Calu3 (cell line): ENCODE data around the gene SMC6. TPM values are rescaled to one million over a fixed set of nuclear protein-coding genes. Genes with fewer than 3 reads are reported as not detected.

Source experiments
- BruUV-seq: library from RNA; stranded (reverse); fragments of 400-500 nt; replicated peaks from 2 replicates; lab custom pipeline; 2021; lab: Mats Ljungman, UMichigan
- CTCF ChIA-PET: fragments of 300-600 bp; sonication (Branson Sonifier 250); formaldehyde crosslinking; loops from one replicate; lab custom pipeline; 2022; ENCODE audit warnings: antibody characterized with exemption; lab: Charles Lee
- DNase-seq: peaks from one replicate; pipeline ENCODE4 v3.0.0; 2022
- H3K27ac Mint-ChIP-seq: one replicate; pipeline ENCODE4 v1.8.0; 2022; ENCODE audit warnings: mixed read lengths; ENCODE audit not compliant: unreplicated experiment
- H3K27me3 Mint-ChIP-seq: one replicate; pipeline ENCODE4 v1.8.0; 2022; ENCODE audit warnings: mixed read lengths; ENCODE audit not compliant: unreplicated experiment
- H3K36me3 Mint-ChIP-seq: one replicate; pipeline ENCODE4 v1.8.0; 2022; ENCODE audit warnings: mild to moderate bottlenecking, moderate library complexity, mixed read lengths; ENCODE audit not compliant: insufficient read depth, unreplicated experiment
- H3K4me1 Mint-ChIP-seq: one replicate; pipeline ENCODE4 v1.8.0; 2022; ENCODE audit warnings: mild to moderate bottlenecking, low read depth, mixed read lengths; ENCODE audit not compliant: unreplicated experiment
- H3K4me3 Mint-ChIP-seq: one replicate; pipeline ENCODE4 v1.8.0; 2022; ENCODE audit warnings: mild to moderate bottlenecking, low read depth, moderate library complexity, mixed read lengths; ENCODE audit not compliant: unreplicated experiment
- H3K9me3 Mint-ChIP-seq: one replicate; pipeline ENCODE4 v1.8.0; 2022; ENCODE audit warnings: low read depth, mixed read lengths; ENCODE audit not compliant: unreplicated experiment
- intact Hi-C: fragments of 100-400 bp; cut with micrococcal nuclease; formaldehyde crosslinking; loops from one replicate; pipeline ENCODE4 v1.10.0; 2022; ENCODE audit not compliant: unreplicated experiment
- total RNA-seq: library from RNA; stranded (reverse); gene quantifications from 2 replicates; pipeline ENCODE4 v1.2.3, GENCODE V29; 2022
- TF ChIP-seq, protein P1 (sequence below): fragments of 200-600 bp; IDR thresholded peaks from one replicate; pipeline ENCODE4 v1.8.0; 2022; ENCODE audit warnings: antibody characterized with exemption; ENCODE audit not compliant: unreplicated experiment

SMC6 gene
- total RNA-seq, 1 experiment from 2014 or later = 31.6 TPM

DNA sequence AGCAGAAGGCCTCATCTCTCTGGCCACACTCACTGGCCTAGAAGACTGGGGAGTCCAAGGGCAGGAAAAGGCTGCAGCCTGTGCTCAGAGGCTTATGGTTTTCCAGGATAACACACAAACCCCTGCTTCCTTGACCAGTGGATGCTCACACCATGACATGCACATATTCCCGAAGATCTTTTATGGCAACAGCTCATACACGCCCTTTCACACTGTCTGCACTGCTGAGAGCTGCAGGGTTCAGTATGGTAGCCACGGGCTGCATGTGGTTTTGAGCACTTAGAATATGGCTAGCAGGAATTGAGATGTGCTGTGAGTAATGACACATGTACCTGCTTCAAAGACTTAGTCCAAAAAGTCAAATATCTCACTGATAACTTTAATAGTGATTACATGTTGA is 117.4 kb downstream of the SMC6 start:
- BruUV-seq = no TSS peak
- TF ChIP-seq, protein P1, sequence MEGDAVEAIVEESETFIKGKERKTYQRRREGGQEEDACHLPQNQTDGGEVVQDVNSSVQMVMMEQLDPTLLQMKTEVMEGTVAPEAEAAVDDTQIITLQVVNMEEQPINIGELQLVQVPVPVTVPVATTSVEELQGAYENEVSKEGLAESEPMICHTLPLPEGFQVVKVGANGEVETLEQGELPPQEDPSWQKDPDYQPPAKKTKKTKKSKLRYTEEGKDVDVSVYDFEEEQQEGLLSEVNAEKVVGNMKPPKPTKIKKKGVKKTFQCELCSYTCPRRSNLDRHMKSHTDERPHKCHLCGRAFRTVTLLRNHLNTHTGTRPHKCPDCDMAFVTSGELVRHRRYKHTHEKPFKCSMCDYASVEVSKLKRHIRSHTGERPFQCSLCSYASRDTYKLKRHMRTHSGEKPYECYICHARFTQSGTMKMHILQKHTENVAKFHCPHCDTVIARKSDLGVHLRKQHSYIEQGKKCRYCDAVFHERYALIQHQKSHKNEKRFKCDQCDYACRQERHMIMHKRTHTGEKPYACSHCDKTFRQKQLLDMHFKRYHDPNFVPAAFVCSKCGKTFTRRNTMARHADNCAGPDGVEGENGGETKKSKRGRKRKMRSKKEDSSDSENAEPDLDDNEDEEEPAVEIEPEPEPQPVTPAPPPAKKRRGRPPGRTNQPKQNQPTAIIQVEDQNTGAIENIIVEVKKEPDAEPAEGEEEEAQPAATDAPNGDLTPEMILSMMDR = no peak
- H3K4me3 Mint-ChIP-seq = no peak overlapping the region
- CTCF ChIA-PET = no interaction called here
- H3K27ac Mint-ChIP-seq = no peak overlapping the region
- H3K4me1 Mint-ChIP-seq = no peaks in the 10 kb centered on the region
- no peaks in the 10 kb centered on the region for H3K27me3 Mint-ChIP-seq
- intact Hi-C loops = no loop called here
- no peaks in the 10 kb centered on the region for H3K9me3 Mint-ChIP-seq
- no peak for DNase-seq
- H3K36me3 Mint-ChIP-seq = no peaks in the 10 kb centered on the region

DNA sequence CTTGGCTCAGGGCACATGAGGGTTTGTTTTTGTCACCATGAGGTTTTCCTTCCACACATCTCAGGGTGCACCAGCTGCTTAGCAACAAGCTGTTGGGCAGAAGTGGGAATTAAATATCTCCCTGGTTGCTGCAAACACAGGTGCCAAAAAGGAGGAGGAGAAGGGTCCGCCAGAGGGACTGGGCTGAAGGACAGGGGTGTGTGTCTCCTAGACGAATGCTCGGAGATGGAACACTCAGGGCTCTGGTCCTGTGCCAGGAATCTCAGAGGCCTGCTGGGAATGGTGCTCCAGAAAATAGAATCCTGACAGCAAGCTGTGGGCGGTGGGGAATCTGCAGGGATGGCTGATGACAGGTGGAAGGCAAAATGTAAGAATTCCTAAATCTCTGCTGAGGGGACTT is 118.6 kb downstream of the SMC6 start:
- H3K4me3 Mint-ChIP-seq = no peak overlapping the region
- H3K36me3 Mint-ChIP-seq = no peaks in the 10 kb centered on the region
- no TSS peak for BruUV-seq
- TF ChIP-seq, protein P1 = no peak
- no peaks in the 10 kb centered on the region for H3K4me1 Mint-ChIP-seq
- CTCF ChIA-PET = interaction anchor here (0.8 kb wide), 1 partner anchor 477 kb away, joined by 6 read pairs; no protein-coding TSS in a partner anchor
- no peaks in the 10 kb centered on the region for H3K9me3 Mint-ChIP-seq
- no peak overlapping the region for H3K27ac Mint-ChIP-seq
- intact Hi-C loops = no loop called here
- H3K27me3 Mint-ChIP-seq = no peaks in the 10 kb centered on the region
- DNase-seq = no peak

DNA sequence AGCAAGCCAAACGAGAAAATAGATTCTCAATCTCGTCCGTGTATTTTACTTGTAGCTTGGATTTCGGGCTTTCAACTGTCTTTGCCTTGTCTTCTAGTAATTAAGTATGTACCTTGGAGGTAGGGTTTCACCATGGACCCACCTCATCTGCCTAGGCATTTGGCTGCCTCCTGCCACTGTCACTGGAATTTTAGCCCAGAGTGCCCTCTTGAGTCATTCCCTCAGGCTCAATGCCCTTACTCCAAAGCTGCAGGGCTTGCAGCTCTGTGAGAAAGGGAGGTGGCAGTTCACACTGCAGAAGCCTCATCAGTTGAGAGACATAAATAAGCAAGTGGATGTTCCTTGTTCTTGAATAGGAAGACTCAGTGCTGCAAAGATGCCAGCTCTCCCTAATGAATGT is 123.5 kb downstream of the SMC6 start:
- CTCF ChIA-PET = no interaction called here
- Mint-ChIP-seq H3K4me1 (no peaks in the 10 kb centered on the region), H3K27ac (no peak overlapping the region), H3K36me3 (no peaks in the 10 kb centered on the region), H3K4me3 (no peak overlapping the region), H3K9me3 (peaks cover 5% of the 10 kb centered on the region), H3K27me3 (no peaks in the 10 kb centered on the region)
- no TSS peak for BruUV-seq
- intact Hi-C loops = no loop called here
- DNase-seq = no peak
- TF ChIP-seq, protein P1 = no peak

DNA sequence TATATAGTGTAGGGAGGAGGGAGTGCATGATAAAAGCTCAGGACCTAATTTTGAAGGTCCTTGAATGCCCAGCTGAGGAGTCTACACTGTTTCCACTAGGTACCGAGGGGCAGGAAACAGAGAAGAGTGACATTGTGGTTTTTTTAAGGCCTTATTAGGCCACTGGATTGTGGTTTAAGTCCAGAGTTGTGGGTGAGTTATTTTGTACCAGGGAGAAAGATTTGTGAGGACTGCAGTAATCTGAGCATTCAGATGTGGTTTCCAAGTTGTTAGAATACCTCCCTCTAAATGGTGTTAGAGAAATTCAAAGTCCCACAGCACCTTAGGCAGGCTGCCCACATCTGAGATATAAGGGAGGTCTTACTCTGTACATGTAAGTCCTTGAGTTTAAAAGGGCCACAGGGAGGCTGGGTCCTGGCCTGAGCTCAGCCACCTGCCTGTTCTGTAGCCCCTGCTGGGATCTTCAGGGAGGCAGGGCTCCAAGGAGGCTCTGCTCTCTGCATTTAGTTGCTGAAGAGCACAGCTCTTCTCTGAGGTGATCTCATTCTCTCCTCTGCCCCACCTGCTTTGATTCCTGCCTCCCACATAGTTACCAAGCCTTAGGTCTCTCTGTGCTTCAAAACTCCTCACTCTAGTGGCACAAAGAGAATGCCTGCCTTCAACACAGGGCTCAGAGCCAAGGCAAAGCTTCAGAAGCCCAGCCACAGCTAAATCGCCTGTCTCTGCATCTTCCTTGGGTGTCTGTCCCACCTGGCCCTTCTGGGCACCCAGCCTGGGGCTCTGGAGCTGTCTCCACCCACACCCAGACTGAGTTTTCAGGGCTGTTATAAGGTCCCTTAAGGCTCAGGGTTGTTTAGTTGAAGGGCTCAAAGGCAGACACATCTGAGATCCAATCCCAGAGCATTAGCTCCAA is 125.0 kb downstream of the SMC6 start:
- Mint-ChIP-seq H3K27ac (no peak overlapping the region), H3K36me3 (no peaks in the 10 kb centered on the region), H3K4me3 (no peak overlapping the region), H3K27me3 (no peaks in the 10 kb centered on the region), H3K4me1 (no peaks in the 10 kb centered on the region), H3K9me3 (peaks cover 5% of the 10 kb centered on the region)
- no TSS peak for BruUV-seq
- DNase-seq = no peak
- CTCF ChIA-PET = no interaction called here
- intact Hi-C loops = no loop called here
- TF ChIP-seq, protein P1 = no peak
